HG02970 (cell line): ENCODE data around the gene CAPNS1.

Experiments
- ATAC-seq: cut with Tn5 transposase; IDR thresholded peaks from one replicate; pipeline ENCODE4 v1.9.1; 2021; ENCODE audit warnings: mild to moderate bottlenecking, moderate library complexity, moderate number of reproducible peaks; ENCODE audit not compliant: unreplicated experiment, low FRiP score

CAPNS1 gene

DNA sequence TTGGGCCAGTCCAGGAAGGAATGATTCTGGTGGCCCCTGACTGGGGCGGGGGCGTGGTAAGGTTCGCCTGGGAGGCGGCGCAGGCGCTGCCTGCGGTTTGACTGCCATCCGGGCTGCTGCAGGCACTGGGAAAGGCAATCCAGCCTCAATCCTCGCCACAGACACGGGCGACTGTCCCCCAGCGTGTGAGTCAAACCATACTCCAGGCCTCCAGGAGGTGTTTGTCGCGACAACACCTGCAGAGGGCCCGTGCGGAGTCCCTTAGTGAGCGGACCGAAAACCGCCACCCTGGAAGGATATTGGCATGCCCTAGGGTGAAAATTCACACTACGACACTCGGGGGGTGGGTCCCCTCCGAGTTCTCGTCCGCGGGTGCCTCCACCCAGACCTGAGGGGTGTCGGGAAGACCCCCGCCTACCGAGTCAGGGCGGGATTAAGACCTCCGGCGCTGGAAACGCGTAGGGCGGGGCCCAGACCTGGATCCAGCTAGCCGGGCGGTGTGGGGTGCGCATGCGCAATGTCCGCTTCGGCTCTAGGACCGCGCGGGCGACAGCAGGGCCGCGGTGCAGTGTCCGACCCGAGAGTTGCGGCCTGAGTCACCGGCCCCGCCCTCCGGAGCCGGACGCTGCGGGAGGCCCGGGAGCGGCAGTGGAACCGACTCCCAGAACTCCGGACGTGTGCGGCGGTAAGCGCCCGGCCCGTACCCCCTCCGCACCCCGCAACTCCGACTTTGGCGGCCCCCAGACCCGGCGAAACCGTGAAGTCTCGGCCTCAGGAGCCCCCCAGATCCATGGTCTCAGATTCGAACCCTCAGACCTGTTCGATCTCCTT lies at the start of gene CAPNS1:
TSS of gene CAPNS1 (plus strand) at position 594 of the 831 bp plus-strand sequence. CDS start 946 bp downstream, outside the sequence.
- ATAC-seq = peak; percentile 90

DNA sequence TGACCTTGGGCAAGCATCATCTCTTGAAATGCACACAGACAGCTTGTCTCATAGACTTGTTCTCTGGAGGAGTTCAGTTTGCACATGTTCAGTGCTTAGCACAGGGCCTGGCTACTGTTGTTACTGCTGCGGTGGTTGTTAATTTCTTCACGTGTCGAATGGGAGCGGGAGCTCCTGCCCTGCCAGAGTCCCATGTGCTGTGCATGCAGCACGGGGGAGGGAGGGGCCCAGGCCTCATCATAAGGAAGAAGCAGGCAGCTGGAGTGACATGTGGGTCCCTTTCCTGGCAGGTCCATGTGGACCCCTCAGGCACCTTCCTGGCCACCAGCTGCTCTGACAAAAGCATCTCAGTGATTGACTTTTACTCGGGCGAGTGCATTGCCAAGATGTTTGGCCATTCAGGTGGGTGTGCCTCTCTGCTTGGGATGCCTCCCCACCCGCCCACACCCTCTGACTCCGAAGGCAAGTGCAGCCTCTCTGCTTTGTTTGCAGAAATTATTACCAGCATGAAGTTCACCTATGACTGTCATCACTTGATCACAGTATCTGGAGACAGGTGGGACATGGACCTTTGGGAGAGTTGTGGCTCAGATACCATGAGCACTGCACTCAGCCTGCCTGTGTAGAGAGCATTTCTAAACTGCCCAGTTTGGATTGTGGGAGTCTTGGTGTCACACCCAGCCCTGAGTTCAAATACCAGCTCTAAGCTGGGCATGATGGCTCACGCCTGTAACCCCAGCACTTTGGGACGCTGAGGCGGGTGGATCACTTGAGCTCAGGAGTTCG lies 48.8 kb upstream of the CAPNS1 start:
- no peak for ATAC-seq

DNA sequence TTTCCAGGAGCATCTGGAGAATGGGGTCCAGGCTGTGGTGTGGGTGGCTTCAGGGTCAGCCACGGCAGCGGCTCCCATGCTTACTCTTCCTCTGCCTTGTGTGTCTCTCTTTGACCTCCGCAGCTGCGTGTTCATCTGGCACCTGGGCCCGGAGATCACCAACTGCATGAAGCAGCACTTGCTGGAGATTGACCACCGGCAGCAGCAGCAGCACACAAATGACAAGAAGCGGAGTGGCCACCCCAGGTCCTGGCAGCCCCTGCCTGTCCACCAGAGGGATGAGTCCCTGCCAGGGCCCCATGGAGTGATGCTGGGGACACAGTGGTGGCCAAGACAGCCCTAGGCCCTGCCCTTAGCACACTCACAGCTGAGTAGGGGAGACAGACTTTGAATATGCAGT lies 47.3 kb upstream of the CAPNS1 start:
- ATAC-seq = no peak

DNA sequence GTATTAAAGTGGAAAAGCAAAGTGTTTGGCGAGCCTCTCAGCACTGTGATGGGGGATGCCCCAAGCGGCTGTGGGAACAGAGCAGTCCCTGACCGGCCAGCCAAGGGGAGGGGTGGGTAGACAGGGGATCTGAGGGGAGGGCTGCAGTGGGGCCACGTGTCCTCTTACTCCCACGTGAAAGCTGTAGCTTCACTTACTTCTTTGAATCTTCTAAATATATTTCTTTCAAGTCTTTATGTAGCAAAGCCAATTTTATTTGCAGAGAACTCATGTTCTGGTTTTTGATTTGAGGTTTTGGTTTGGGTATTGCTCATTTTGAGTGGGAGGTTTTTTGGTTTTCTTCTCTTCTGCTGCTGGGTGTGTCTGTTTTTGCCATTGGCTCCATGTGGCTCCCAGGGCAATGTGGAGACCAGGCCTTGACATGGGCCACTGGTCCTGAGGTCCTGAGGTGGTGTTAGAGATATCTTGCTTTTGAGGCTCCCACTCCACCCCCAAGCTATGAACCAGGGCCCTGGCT lies 46.7 kb upstream of the CAPNS1 start:
- no peak for ATAC-seq

DNA sequence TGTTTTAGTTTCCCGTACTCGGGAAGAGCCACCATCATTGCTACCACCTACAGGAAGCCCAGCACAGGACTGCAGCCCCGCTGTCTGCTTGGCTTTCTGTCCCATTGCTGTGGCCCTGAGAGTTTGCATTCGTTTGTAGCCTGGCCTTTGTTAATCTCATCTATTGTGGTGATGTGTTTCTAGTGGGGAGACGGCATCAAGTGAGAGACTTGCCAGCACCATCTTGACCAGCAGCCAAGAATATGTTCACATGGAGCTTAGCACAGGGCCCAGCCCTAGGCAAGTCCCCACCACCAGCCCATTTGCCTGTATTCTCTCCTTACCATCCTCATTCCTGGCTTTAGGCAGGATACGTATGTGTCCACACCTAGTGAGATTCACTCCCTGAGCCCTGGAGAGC lies 46.2 kb upstream of the CAPNS1 start:
- ATAC-seq = no peak

DNA sequence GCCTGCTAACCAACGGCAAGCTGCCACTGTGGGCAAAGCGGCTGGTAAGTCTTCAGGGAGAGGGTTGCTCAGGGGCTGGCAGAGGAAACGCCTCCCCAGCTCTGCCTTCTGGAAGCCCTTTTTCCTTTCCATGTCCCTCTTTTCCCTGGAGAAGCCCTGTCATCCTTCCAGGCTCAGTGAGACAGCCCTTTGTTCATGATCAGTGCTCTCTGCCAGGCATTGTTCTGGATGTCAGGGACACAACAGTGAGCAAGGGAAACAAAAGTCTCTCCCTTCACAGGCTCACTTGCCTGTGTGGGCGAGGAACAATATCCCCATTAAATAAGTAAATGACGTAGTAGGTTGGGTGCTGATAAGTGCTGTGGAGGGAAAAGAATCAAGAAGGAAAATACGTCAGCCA lies 42.8 kb upstream of the CAPNS1 start:
- ATAC-seq = no peak

DNA sequence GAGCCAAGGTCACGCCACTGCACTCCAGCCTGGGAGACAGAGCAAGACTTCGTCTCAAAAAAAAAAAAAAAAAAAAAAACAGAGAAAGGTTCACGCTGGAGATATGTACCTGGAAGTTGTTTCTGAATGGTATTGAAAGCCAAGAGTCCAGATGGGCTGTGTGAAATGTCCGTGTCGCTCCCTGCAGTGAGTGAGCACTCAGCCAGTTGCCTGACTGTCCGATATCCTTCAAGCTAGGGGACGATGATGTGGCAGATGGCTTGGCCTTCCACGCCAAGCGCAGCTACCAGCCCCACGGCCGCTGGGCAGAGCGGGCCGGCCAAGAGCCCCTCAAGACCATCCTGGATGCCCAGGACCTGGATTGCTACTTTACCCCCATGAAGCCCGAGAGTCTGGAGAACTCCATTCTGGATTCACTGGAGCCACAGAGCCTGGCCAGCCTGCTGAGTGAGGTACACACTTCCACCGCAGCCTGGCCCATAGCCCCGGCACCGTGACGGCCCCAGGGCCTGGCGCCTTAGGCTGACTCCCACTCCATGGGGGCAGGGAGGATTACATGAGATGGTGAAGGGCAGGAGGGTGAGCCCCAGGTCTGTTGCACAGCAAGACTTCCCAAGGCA lies 40.6 kb upstream of the CAPNS1 start:
- ATAC-seq = no peak

DNA sequence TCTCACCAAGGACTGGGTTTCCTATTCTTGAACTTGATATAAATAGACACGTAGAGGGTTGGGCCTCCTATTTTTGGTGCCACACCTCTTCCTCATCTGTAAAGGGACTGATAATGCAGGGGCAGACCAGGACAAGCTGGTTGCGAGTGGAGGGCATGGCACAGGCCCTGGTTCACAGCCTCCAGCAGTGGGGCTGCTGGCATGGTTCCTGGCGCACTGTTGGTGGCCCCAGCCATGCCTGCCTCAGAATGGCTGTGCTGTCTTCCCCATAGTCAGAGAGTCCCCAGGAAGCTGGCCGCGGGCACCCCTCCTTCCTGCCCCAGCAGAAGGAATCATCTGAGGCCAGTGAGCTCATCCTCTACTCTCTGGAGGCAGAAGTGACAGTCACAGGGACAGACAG lies 39.4 kb upstream of the CAPNS1 start:
- no peak for ATAC-seq

DNA sequence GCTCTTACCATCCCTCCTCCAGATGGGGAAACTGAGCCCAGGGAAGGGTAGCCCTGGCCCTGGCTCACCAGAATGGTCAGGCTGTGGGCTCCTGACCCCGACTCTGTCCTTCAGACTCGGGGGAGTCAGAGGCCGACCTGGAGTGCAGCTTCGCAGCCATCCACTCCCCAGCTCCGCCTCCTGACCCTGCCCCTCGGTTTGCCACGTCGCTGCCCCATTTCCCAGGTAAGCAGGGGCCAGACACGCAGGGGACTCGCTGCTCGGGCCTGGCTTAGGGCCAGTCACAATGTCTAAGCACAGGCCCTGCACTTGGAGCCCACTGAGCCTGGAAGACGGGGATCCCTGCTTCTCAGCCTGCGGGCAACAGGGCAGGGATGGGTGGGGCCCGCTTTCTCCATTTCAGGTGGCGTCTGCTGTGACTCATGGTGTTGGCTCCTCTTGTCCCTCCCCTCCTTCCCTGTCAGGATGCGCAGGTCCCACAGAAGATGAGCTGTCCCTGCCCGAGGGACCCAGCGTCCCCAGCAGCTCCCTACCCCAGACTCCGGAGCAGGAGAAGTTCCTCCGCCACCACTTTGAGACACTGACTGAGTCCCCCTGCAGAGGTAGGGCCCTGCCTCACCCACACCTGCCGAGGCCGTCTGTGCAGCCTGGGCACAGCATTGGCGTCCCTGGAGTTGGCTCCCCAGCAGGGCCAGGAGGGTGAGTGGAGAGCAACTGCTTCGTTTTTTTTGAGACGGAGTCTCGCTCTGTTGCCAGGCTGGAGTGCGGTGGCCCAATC lies 38.1 kb upstream of the CAPNS1 start:
- no peak for ATAC-seq

DNA sequence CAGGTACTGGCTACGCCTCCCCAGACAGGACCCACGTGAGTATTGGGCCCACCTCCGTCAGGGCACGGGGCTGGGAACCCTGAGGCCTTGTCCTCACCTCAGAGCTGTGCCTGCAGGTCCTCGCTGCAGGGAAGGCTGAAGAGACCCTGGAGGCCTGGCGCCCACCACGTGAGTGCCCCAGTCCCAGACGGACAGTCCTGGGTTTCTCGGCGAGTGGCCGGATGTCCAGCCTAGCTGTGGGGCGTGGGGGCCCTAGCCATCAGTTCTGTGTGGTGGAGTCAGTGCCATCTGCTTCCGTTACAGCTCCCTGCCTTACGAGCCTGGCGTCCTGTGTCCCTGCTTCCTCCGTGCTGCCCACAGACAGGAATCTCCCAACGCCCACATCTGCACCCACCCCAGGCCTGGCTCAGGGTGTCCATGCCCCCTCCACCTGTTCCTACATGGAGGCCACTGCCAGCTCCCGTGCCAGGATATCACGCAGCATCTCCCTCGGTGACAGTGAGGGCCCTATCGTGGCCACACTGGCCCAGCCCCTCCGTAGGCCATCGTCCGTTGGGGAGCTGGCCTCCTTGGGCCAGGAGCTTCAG lies 36.7 kb upstream of the CAPNS1 start:
- no peak for ATAC-seq

DNA sequence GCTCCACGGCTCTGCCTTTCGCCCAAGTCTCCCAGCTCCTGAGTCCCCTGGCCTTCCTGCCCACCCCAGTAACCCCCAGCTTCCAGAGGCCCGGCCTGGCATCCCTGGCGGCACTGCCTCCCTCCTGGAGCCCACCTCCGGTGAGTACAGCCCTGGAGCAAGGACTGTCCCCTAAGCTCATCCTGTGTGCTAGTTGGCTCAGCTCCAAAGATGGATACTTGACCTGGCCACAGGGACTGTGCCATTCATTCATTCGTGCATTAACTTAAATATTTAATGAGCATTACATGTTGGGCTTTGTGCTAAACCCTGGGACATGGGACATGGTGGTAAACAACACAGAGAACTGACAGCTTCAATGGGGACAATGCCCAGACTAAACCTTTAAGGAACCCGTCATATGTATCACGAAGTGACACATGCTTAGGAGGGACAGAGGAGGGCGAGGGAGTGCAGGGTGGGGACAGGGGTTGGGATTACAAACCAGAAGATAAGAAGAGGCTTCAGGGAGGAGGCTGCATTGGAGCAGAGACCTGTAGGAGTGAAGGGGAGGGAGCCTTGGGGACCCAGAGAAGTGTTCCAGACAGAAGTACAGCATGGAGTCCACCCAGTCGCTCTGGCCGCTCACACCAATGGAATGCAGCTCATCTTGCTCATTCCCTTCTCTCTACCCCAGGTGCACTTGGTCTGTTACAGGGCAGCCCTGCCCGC lies 35.9 kb upstream of the CAPNS1 start:
- no peak for ATAC-seq

DNA sequence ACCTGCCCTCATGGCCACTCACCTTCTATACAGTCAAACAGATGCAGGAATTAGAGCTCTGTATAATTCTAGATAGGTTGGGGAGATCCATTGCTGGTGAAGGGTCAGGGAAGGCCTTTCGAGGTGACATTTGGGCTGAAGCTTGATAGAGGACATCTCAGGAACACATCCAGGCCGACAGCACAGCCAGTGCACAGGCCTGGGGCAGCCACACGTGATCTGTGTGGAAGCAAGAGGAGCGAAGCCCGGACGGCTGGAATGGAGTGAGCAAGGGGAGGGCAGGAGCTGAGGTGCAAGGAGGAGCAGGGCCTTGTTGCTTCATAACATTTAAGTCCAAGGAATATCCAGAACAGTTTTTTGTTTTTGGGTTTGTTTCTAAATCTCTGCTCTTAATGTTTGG lies 33.4 kb upstream of the CAPNS1 start:
- no peak for ATAC-seq

DNA sequence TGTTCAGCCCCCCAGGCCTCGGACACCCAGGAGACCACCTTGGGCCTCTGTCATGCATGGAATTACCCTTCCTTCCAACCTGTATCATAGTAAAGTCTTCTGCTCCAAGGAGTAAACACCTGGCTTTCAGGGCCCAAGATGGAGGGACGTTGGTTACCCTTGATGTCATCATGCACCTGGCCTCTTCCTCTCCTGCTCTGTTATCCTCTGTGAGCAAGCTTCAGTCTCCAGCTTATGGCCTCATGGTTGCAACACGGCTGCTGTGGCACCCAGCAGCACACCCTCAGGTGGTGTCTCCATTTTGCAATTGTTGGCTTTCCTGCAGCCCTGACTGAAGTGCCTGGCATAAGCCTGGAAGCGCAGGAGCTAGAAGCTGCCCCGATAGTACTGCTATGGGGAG lies 32.9 kb upstream of the CAPNS1 start:
- no peak for ATAC-seq

DNA sequence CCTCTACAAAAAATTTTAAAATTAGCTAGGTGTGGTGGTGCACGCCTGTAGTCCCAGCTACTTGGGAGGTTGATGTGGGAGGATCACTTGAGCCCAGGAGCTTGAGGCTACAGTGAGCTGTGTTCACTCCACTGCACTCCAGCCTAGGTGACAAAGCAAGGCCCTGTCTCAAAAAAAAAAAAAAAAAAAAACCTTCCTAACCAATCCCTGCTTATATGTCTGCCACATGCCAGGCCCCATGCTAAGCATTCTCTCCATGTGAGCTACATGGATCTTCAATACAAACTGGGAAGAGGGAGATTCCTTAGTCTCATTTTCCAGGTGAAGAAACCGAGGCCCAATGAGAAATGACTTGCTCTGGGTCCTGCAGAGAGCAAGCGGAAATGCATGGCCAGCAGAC lies 31.2 kb upstream of the CAPNS1 start:
- no peak for ATAC-seq

DNA sequence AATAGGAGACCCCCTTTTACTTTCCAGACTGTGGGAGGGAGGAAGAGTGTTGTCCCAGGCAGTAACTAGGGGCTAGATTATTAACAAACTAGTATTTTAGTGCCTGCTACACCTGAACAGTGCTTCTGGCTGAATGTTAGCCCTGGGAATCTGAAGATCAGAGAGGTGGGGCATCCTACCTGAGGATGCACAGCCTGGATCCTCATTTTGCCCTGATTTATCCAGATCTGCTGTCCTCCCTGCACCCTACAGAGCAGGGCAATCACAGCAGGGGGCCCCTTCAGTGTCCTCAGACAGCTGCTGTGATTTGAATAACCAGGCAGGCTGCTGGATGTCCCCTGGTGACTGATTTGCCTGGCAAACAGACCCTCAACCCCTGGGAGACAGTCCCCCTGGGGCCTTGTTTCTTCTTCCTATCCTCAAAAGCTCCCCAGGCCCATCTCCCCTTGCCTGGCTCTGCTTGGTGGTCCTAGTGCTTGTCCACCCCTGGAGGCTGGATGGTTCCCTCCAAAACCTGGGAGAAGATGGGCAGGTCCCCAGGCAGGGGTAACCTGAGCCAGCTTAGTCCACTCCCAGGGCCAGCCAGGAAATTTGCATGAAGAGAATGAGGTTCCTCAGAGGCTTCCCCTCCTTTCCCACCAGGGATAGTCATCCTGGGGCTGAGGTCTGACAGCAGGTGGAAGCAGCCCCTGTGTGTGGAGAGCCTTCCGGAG lies 29.2 kb upstream of the CAPNS1 start, which contains the start of gene OVOL3:
TSS of gene OVOL3 (plus strand) at position 657 of the 713 bp plus-strand sequence. CDS start 60 bp downstream, outside the sequence.
- no peak for ATAC-seq

DNA sequence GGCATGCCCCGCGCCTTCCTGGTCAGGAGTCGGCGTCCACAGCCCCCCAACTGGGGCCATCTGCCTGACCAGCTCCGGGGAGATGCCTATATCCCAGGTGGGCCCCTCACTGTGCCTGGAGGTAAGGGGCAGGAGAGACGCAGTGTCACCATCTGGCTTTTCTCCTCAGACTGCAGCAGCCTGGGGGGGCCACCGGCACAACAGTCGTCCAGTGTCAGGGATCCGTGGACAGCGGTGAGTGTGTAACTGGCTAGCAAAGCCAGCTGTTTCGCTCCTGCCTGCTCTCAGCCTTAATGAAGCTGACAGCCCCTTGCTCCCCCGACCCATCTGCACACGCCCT lies 28.7 kb upstream of the CAPNS1 start:
- ATAC-seq = no peak

DNA sequence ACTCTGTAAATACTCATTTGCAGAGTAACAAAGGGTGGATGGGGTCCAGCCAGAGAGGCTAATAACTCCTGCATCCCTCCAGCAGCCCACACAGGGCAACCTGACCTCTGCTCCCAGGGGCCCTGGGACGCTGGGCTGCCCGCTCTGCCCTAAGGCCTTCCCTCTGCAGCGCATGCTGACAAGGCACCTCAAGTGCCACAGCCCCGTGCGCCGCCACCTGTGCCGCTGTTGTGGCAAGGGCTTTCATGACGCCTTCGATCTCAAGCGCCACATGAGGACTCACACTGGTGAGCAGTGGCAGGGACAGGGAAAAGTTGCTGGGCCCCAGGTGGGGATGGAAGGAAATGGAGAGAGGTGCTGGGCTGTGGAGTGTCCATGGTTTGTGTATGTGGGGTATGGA lies 27.2 kb upstream of the CAPNS1 start:
- ATAC-seq = no peak

DNA sequence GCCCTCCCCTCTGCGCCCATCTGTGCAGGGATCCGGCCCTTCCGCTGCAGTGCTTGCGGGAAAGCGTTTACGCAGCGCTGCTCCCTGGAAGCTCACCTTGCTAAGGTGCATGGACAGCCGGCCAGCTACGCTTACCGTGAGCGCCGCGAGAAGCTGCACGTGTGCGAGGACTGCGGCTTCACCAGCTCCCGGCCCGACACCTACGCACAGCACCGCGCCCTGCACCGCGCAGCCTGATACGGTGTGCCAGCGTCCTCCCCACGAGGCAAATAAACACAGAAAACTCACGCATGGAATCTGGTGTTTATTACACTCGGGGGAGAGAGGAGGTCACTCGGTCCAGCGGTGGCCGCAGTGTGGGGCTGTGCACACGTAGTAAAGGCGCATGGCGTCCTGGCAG lies 26.4 kb upstream of the CAPNS1 start:
- ATAC-seq = no peak
